Measurements from ENCODE around the gene PPM1F.

Gene PPM1F

GRCh38 chr22:21975273-21975672 is 22.6 kb upstream of the PPM1F start:
- H3K4me1 ChIP-seq (ENCODE audit: low read length), result no peaks in the 10 kb centered on the region
- no peak overlapping the region for H2AFZ ChIP-seq (ENCODE audit: low read depth, low read length)
- no peak overlapping the region for H3K4me2 ChIP-seq (ENCODE audit: low read length)
- H3K9me3 ChIP-seq (ENCODE audit: insufficient read depth, low read length), result no peaks in the 10 kb centered on the region
- H3K4me3 ChIP-seq (ENCODE audit: low read length), result no peak overlapping the region
- peaks cover 32% of the 10 kb centered on the region for H3K36me3 ChIP-seq (replicated peaks; ENCODE audit: low read depth, low read length)
- no peak overlapping the region for H3K27ac ChIP-seq (ENCODE audit: low read length)
- peaks cover 12% of the 10 kb centered on the region; the same call in 1 of the 2 replicates for H3K79me2 ChIP-seq (ENCODE audit: low read length)
- no peak overlapping the region for H3K9ac ChIP-seq (ENCODE audit: low read length)
- H3K27me3 ChIP-seq (ENCODE audit: low read depth, low read length), result no peaks in the 10 kb centered on the region
- H4K20me1 ChIP-seq (ENCODE audit: insufficient read depth, low read length), result 0 out of 2 replicates have a peak, but pooled peaks cover 15% of the 10 kb centered on the region
- TF ChIP-seq CTCF (IDR thresholded peaks at IDR 0.05; ENCODE audit: low read depth, low read length), result no peak
- no peak for TF ChIP-seq EZH2phosphoT487 (IDR thresholded peaks at IDR 0.05; ENCODE audit: low read depth)

- Histone ChIP-seq H3K79me2 (ENCODE audit: low read length) (peaks cover 9% of the 10 kb centered on the region; the same call in 1 of the 2 replicates), H3K4me2 (ENCODE audit: low read length) (no peak overlapping the region), H4K20me1 (ENCODE audit: insufficient read depth, low read length) (0 out of 2 replicates have a peak, but pooled peaks cover 15% of the 10 kb centered on the region), H3K4me3 (ENCODE audit: low read length) (no peak overlapping the region), H3K27me3 (ENCODE audit: low read depth, low read length) (no peaks in the 10 kb centered on the region), H3K9me3 (ENCODE audit: insufficient read depth, low read length) (no peaks in the 10 kb centered on the region), H3K27ac (ENCODE audit: low read length) (no peak overlapping the region), H3K36me3 (replicated peaks; ENCODE audit: low read depth, low read length) (peaks cover 36% of the 10 kb centered on the region), H3K4me1 (ENCODE audit: low read length) (no peaks in the 10 kb centered on the region), H2AFZ (ENCODE audit: low read depth, low read length) (no peak overlapping the region), H3K9ac (ENCODE audit: low read length) (no peak overlapping the region)
- no peak for TF ChIP-seq CTCF (IDR thresholded peaks at IDR 0.05; ENCODE audit: low read depth, low read length)
- no peak for TF ChIP-seq EZH2phosphoT487 (IDR thresholded peaks at IDR 0.05; ENCODE audit: low read depth)
Observed at GRCh38 chr22:21974058-21974649, 21.5 kb upstream of the PPM1F start.

- H3K9ac ChIP-seq (ENCODE audit: low read length), result no peak overlapping the region
- H3K4me2 ChIP-seq (ENCODE audit: low read length), result no peak overlapping the region
- H3K27ac ChIP-seq (ENCODE audit: low read length), result no peak overlapping the region
- no peaks in the 10 kb centered on the region for H3K27me3 ChIP-seq (ENCODE audit: low read depth, low read length)
- H3K4me3 ChIP-seq (ENCODE audit: low read length), result no peak overlapping the region
- H2AFZ ChIP-seq (ENCODE audit: low read depth, low read length), result no peak overlapping the region
- H3K4me1 ChIP-seq (ENCODE audit: low read length), result no peaks in the 10 kb centered on the region
- TF ChIP-seq EZH2phosphoT487 (IDR thresholded peaks at IDR 0.05; ENCODE audit: low read depth), result no peak
- no peak for TF ChIP-seq CTCF (IDR thresholded peaks at IDR 0.05; ENCODE audit: low read depth, low read length)
- H3K79me2 ChIP-seq (ENCODE audit: low read length), result peaks cover 9% of the 10 kb centered on the region; the same call in 1 of the 2 replicates
- H4K20me1 ChIP-seq (ENCODE audit: insufficient read depth, low read length), result 0 out of 2 replicates have a peak, but pooled peaks cover 11% of the 10 kb centered on the region
- H3K9me3 ChIP-seq (ENCODE audit: insufficient read depth, low read length), result no peaks in the 10 kb centered on the region
- peaks cover 42% of the 10 kb centered on the region for H3K36me3 ChIP-seq (replicated peaks; ENCODE audit: low read depth, low read length)
Observed at GRCh38 chr22:21972806-21973205, 20.2 kb upstream of the PPM1F start.

- Histone ChIP-seq H3K4me3 (ENCODE audit: low read length) (no peak overlapping the region), H3K9me3 (ENCODE audit: insufficient read depth, low read length) (no peaks in the 10 kb centered on the region), H3K4me1 (ENCODE audit: low read length) (no peaks in the 10 kb centered on the region), H4K20me1 (ENCODE audit: insufficient read depth, low read length) (0 out of 2 replicates have a peak, but pooled peaks cover 11% of the 10 kb centered on the region), H3K4me2 (ENCODE audit: low read length) (no peak overlapping the region), H2AFZ (ENCODE audit: low read depth, low read length) (no peak overlapping the region), H3K36me3 (replicated peaks; ENCODE audit: low read depth, low read length) (peaks cover 46% of the 10 kb centered on the region), H3K9ac (ENCODE audit: low read length) (no peak overlapping the region), H3K27ac (ENCODE audit: low read length) (no peak overlapping the region), H3K27me3 (ENCODE audit: low read depth, low read length) (no peaks in the 10 kb centered on the region), H3K79me2 (ENCODE audit: low read length) (peaks cover 9% of the 10 kb centered on the region; the same call in 1 of the 2 replicates)
- no peak for TF ChIP-seq EZH2phosphoT487 (IDR thresholded peaks at IDR 0.05; ENCODE audit: low read depth)
- peak; percentile 96 for TF ChIP-seq CTCF (IDR thresholded peaks at IDR 0.05; ENCODE audit: low read depth, low read length)
Observed at GRCh38 chr22:21972293-21972779, 19.7 kb upstream of the PPM1F start.

Data from OCI-LY3 (cell line).